Keratinocyte (primary cell): Measurements from ENCODE around the gene TRIM29. TPM values are rescaled to one million over a fixed set of nuclear protein-coding genes. Genes with fewer than 3 reads are reported as not detected.

Experiments
- DNase-seq: peaks from one replicate; pipeline ENCODE4 v3.0.0-alpha.2; 2011; ENCODE audit warnings: low read depth, missing footprints, low spot score
- FAIRE-seq: peaks from 2 replicates; lab custom pipeline; 2011; peaks lifted over from hg19 to GRCh38; lab: Jason Lieb, UNC
- H2AFZ ChIP-seq: 2 replicates; pipeline ENCODE4 v1.6.0; 2012; ENCODE audit warnings: low read length, control low read depth, inconsistent platforms; ENCODE audit not compliant: control insufficient read depth
- H3K27ac ChIP-seq: 2 replicates; pipeline ENCODE4 v1.5.1; 2011; ENCODE audit warnings: low read length; ENCODE audit not compliant: control insufficient read depth, insufficient read depth
- H3K27me3 ChIP-seq: 3 replicates; pipeline ENCODE4 v1.6.0; 2011; ENCODE audit warnings: low read length; ENCODE audit not compliant: control insufficient read depth, insufficient read depth; ENCODE audit errors: extremely low read depth
- H3K36me3 ChIP-seq, 2 experiments: 2 replicates in 1 of 2; 3 replicates in 1 of 2; pipeline ENCODE4 v1.5.1; 2011; ENCODE audit warnings: low read length in 2 of 2, mild to moderate bottlenecking in 1 of 2; ENCODE audit not compliant: control insufficient read depth in 2 of 2, insufficient read depth in 2 of 2; ENCODE audit errors: extremely low read depth in 1 of 2
- H3K4me1 ChIP-seq: 3 replicates; pipeline ENCODE4 v1.5.1; 2011; ENCODE audit warnings: low read length; ENCODE audit not compliant: control insufficient read depth, insufficient read depth; ENCODE audit errors: extremely low read depth
- H3K4me2 ChIP-seq: 3 replicates; pipeline ENCODE4 v1.6.0; 2011; ENCODE audit warnings: low read depth, low read length; ENCODE audit not compliant: control insufficient read depth, insufficient read depth; ENCODE audit errors: extremely low read depth
- H3K4me3 ChIP-seq, 3 experiments: fragments of 200-600 bp in 1 of 3; sonication (generic) in 1 of 3; 2 replicates in 2 of 3; 3 replicates in 1 of 3; pipeline ENCODE4 v1.5.1; 2011 to 2016; ENCODE audit warnings: low read length in 3 of 3, mild to moderate bottlenecking in 3 of 3, control low read depth in 2 of 3, inconsistent platforms in 1 of 3, low read depth in 1 of 3, mixed read lengths in 1 of 3, mixed run types in 1 of 3, moderate library complexity in 1 of 3; ENCODE audit not compliant: control insufficient read depth in 2 of 3, insufficient read depth in 2 of 3; ENCODE audit errors: extremely low read depth in 1 of 3
- H3K79me2 ChIP-seq: 2 replicates; pipeline ENCODE4 v1.6.0; 2012; ENCODE audit warnings: low read length; ENCODE audit not compliant: control insufficient read depth, insufficient read depth
- H3K9ac ChIP-seq: 3 replicates; pipeline ENCODE4 v1.6.0; 2011; ENCODE audit warnings: low read length; ENCODE audit not compliant: control insufficient read depth, insufficient read depth; ENCODE audit errors: extremely low read depth
- H3K9me1 ChIP-seq: 3 replicates; pipeline ENCODE4 v1.6.0; 2011; ENCODE audit warnings: low read length; ENCODE audit not compliant: control insufficient read depth, insufficient read depth; ENCODE audit errors: extremely low read depth
- H3K9me3 ChIP-seq: 2 replicates; pipeline ENCODE4 v1.5.1; 2012; ENCODE audit warnings: low read depth, low read length; ENCODE audit not compliant: control insufficient read depth
- H4K20me1 ChIP-seq: 3 replicates; pipeline ENCODE4 v1.6.0; 2011; ENCODE audit warnings: low read length; ENCODE audit not compliant: control insufficient read depth, insufficient read depth; ENCODE audit errors: extremely low read depth
- EZH2 ChIP-seq: IDR thresholded peaks from one replicate; pipeline ENCODE4 v1.6.1; 2012; ENCODE audit warnings: inconsistent platforms, mild to moderate bottlenecking, low read length, moderate library complexity
- dilution Hi-C: fragments of 300-500 bp; cut with MboI; formaldehyde crosslinking; loops from one replicate; pipeline ENCODE4 v1.7.0; 2020; ENCODE audit warnings: low sequenced_read_pairs; ENCODE audit not compliant: extremely low pct_ligation_motif_present
- polyA plus RNA-seq, 5 experiments: library from polyadenylated mRNA; depleted of rRNA in 3 of 5; stranded (reverse) in 3 of 5; stranded (forward) in 1 of 5; unstranded in 1 of 5; fragments of >200 nt; gene quantifications; 1 replicate in 1 of 5; 2 replicates in 3 of 5; 3 replicates in 1 of 5; pipeline versions ENCODE4 v1.2.1 to v1.2.3, GENCODE V29; 2011 to 2012; ENCODE audit warnings: missing spikeins in 2 of 5, low read depth in 1 of 5, low replicate concordance in 1 of 5
- TF ChIP-seq, protein P1 (sequence below), 3 experiments: IDR thresholded peaks in 1 of 3; conservative IDR thresholded peaks in 1 of 3; optimal IDR thresholded peaks in 1 of 3; 2 replicates in 2 of 3; 3 replicates in 1 of 3; pipeline versions ENCODE3 to v1.5.1; 2011; ENCODE audit warnings: low read length in 3 of 3, mild to moderate bottlenecking in 3 of 3, moderate library complexity in 2 of 3, control low read depth in 1 of 3, inconsistent platforms in 1 of 3; ENCODE audit not compliant: insufficient read depth in 2 of 3; ENCODE audit errors: extremely low read depth in 1 of 3

The TRIM29 gene
- polyA plus RNA-seq, 1 donor (not counting 4 experiments of a cell fraction or from before 2014, with no cell fraction given): 463 TPM

DNA sequence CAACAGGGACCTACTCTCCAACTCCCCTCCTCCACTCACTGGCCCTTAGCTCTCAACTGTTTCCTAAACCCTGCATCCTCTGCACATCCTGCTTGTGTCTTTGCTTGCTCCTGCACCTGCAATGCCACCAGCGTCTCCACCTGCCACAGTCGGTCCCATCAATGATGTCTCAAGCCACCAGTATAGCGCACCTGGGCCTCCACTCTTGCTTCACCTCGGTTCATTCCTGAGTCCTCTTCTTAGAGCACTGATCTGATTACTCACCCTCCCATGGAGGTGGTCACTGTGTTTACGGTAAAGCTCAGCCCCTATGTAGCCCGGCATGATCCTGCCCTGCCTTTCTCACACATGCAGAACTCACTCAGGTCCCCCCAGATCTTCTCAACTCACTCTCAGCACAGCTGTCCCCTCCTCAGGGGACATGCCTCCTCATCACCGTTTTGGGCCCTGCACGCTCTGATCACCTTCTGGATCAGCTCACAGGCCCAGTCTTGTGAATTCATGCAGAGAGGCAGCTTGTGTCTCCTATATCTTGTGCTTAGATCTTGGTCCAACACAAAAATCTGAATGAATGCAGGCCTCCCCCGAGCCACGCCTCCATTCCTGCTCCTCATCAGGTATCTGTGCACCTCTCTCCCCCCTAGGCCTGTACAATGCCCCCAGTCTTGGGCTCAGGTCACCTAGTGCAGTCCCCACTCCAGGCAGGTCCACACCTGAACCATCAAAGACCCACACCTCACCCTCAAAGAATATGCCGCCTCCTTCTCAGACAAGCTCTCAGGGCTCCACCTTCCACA, 31.4 kb downstream of the TRIM29 start:
- Histone ChIP-seq H3K9me1 (no peaks in the 10 kb centered on the region), H2AFZ (no peak overlapping the region), H4K20me1 (no peaks in the 10 kb centered on the region), H3K36me3 (peaks cover 5 to 6% of the 10 kb centered on the region in 2 experiments), H3K9me3 (no peaks in the 10 kb centered on the region), H3K27me3 (peaks cover 6% of the 10 kb centered on the region), H3K27ac (no peak overlapping the region), H3K4me1 (peaks cover 9% of the 10 kb centered on the region), H3K79me2 (no peaks in the 10 kb centered on the region), H3K4me2 (no peak overlapping the region), H3K4me3 (no peak overlapping the region), H3K9ac (no peak overlapping the region)
- DNase-seq (no peak), FAIRE-seq (no peak)
- dilution Hi-C loops: no loop called here
- TF ChIP-seq EZH2: no peak

- Histone ChIP-seq H4K20me1 (no peaks in the 10 kb centered on the region), H3K4me3 (no peak overlapping the region), H3K9me3 (no peaks in the 10 kb centered on the region), H3K27me3 (peaks cover 6% of the 10 kb centered on the region), H3K36me3 (no peaks in the 10 kb centered on the region), H3K4me2 (no peak overlapping the region), H3K9me1 (no peaks in the 10 kb centered on the region), H3K27ac (no peak overlapping the region), H3K9ac (no peak overlapping the region), H3K79me2 (no peaks in the 10 kb centered on the region), H2AFZ (no peak overlapping the region), H3K4me1 (peaks cover 9% of the 10 kb centered on the region)
- no peak for TF ChIP-seq EZH2
- TF ChIP-seq, protein P1, sequence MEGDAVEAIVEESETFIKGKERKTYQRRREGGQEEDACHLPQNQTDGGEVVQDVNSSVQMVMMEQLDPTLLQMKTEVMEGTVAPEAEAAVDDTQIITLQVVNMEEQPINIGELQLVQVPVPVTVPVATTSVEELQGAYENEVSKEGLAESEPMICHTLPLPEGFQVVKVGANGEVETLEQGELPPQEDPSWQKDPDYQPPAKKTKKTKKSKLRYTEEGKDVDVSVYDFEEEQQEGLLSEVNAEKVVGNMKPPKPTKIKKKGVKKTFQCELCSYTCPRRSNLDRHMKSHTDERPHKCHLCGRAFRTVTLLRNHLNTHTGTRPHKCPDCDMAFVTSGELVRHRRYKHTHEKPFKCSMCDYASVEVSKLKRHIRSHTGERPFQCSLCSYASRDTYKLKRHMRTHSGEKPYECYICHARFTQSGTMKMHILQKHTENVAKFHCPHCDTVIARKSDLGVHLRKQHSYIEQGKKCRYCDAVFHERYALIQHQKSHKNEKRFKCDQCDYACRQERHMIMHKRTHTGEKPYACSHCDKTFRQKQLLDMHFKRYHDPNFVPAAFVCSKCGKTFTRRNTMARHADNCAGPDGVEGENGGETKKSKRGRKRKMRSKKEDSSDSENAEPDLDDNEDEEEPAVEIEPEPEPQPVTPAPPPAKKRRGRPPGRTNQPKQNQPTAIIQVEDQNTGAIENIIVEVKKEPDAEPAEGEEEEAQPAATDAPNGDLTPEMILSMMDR (optimal IDR thresholded peaks at IDR 0.05 in 1 of 3, IDR thresholded peaks at IDR 0.05 in 1 of 3, conservative IDR thresholded peaks at IDR 0.05 in 1 of 3; ENCODE audit: extremely low read depth in 1 of 3, insufficient read depth in 2 of 3, low read length in 3 of 3): no peak
- FAIRE-seq (no peak), DNase-seq (no peak)
- dilution Hi-C loops: no loop called here
Observed at GRCh38 chr11:120105576-120105975, 32.3 kb downstream of the TRIM29 start.
